ENCODE data around the gene SNX33. TPM values are rescaled to one million over a fixed set of nuclear protein-coding genes. Genes with fewer than 3 reads are reported as not detected.
"Not testable (repeated sequence)": the region's sequence is repeated elsewhere in the genome, so short reads cannot be mapped to it uniquely, and the experiment has no call there.

Gene SNX33
- total and polyA plus RNA-seq, 2 donors from 2014 or later = 14.2 to 20.2 TPM

- intact Hi-C loops (cut with DNase I) = no loop called here
These were observed 40.0 kb downstream of the SNX33 start for GRCh38 chr15:75687486-75688277.

DNA sequence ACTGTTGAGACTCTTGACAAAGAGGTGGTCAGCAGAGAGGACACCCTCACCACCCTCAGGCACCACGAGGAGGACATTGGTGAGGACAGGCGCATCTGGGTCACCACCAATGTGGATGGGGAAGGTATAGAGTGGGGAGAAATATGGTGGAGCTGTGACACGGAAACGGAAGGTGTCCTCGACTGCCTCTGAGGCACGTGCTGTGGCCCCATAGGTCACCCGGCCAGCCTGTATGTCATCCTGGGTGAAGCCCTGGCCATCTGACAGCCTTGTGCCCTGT, 40.5 kb downstream of the SNX33 start:
- intact Hi-C loops (cut with DNase I) = no loop called here
- no peaks in the 10 kb centered on the region for H3K9me3 ChIP-seq (ENCODE audit: control insufficient read depth in 2 of 3, insufficient read depth in 1 of 3, low read length in 3 of 3)
- H3K4me3 ChIP-seq (ENCODE audit: low read length in 3 of 3) = no peak overlapping the region
- no peak overlapping the region for H3K27ac ChIP-seq (ENCODE audit: low read depth in 2 of 2, low read length in 2 of 2)
- no peak overlapping the region for H3K9ac ChIP-seq (ENCODE audit: low read length in 3 of 3)
- no peaks in the 10 kb centered on the region for H3K4me1 ChIP-seq (ENCODE audit: control insufficient read depth in 2 of 3, insufficient read depth in 2 of 3, low read depth in 1 of 3, low read length in 3 of 3)
- H3K36me3 ChIP-seq (ENCODE audit: control insufficient read depth in 2 of 3, insufficient read depth in 3 of 3, low read length in 3 of 3) = no peaks in the 10 kb centered on the region
- DNase-seq (no peak), FAIRE-seq (no peak)
- H3K27me3 ChIP-seq (ENCODE audit: control insufficient read depth, insufficient read depth, low read length) = no peaks in the 10 kb centered on the region
- TF ChIP-seq CTCF (IDR thresholded peaks at IDR 0.05; ENCODE audit: borderline replicate concordance, extremely low read depth, insufficient read depth) = no peak

More at GRCh38 chr15:75687486-75688277, 40.0 kb downstream of the SNX33 start:
- no peaks in the 10 kb centered on the region for H3K27me3 ChIP-seq (ENCODE audit: control insufficient read depth, insufficient read depth, low read length)
- no peak for TF ChIP-seq CTCF (IDR thresholded peaks at IDR 0.05; ENCODE audit: borderline replicate concordance, extremely low read depth, insufficient read depth)
- H3K9ac ChIP-seq (ENCODE audit: low read length in 3 of 3) = no peak overlapping the region
- no peaks in the 10 kb centered on the region for H3K4me1 ChIP-seq (ENCODE audit: control insufficient read depth in 2 of 3, insufficient read depth in 2 of 3, low read depth in 1 of 3, low read length in 3 of 3)
- H3K4me3 ChIP-seq (ENCODE audit: low read length in 3 of 3) = no peak overlapping the region
- H3K36me3 ChIP-seq (ENCODE audit: control insufficient read depth in 2 of 3, insufficient read depth in 3 of 3, low read length in 3 of 3) = no peaks in the 10 kb centered on the region
- H3K27ac ChIP-seq (ENCODE audit: low read depth in 2 of 2, low read length in 2 of 2) = no peak overlapping the region
- no peak for FAIRE-seq
- DNase-seq = no peak
- no peaks in the 10 kb centered on the region for H3K9me3 ChIP-seq (ENCODE audit: control insufficient read depth in 2 of 3, insufficient read depth in 1 of 3, low read length in 3 of 3)

GRCh38 chr15:75688831-75689230, 41.1 kb downstream of the SNX33 start:
- H3K4me1 ChIP-seq (ENCODE audit: control insufficient read depth in 2 of 3, insufficient read depth in 2 of 3, low read depth in 1 of 3, low read length in 3 of 3) = no peaks in the 10 kb centered on the region
- no peak overlapping the region for H3K27ac ChIP-seq (ENCODE audit: low read depth in 2 of 2, low read length in 2 of 2)
- no peak overlapping the region for H3K9ac ChIP-seq (ENCODE audit: low read length in 3 of 3)
- DNase-seq (no peak), FAIRE-seq (no peak)
- intact Hi-C loops (cut with DNase I) = no loop called here
- no peaks in the 10 kb centered on the region for H3K9me3 ChIP-seq (ENCODE audit: control insufficient read depth in 2 of 3, insufficient read depth in 1 of 3, low read length in 3 of 3)
- no peak overlapping the region for H3K4me3 ChIP-seq (ENCODE audit: low read length in 3 of 3)
- no peak for TF ChIP-seq CTCF (IDR thresholded peaks at IDR 0.05; ENCODE audit: borderline replicate concordance, extremely low read depth, insufficient read depth)
- H3K27me3 ChIP-seq (ENCODE audit: control insufficient read depth, insufficient read depth, low read length) = no peaks in the 10 kb centered on the region
- H3K36me3 ChIP-seq (ENCODE audit: control insufficient read depth in 2 of 3, insufficient read depth in 3 of 3, low read length in 3 of 3) = no peaks in the 10 kb centered on the region

GRCh38 chr15:75689429-75689828, 41.7 kb downstream of the SNX33 start:
- H3K9me3 ChIP-seq (ENCODE audit: control insufficient read depth in 2 of 3, insufficient read depth in 1 of 3, low read length in 3 of 3); DNase-seq; H3K4me3 ChIP-seq (ENCODE audit: low read length in 3 of 3); H3K9ac ChIP-seq (ENCODE audit: low read length in 3 of 3); H3K27me3 ChIP-seq (ENCODE audit: control insufficient read depth, insufficient read depth, low read length); intact Hi-C loops (cut with DNase I); FAIRE-seq; H3K36me3 ChIP-seq (ENCODE audit: control insufficient read depth in 2 of 3, insufficient read depth in 3 of 3, low read length in 3 of 3); H3K27ac ChIP-seq (ENCODE audit: low read depth in 2 of 2, low read length in 2 of 2); H3K4me1 ChIP-seq (ENCODE audit: control insufficient read depth in 2 of 3, insufficient read depth in 2 of 3, low read depth in 1 of 3, low read length in 3 of 3): not testable (repeated sequence)

- H3K4me3 ChIP-seq (ENCODE audit: low read length in 3 of 3); DNase-seq; H3K27me3 ChIP-seq (ENCODE audit: control insufficient read depth, insufficient read depth, low read length); FAIRE-seq; H3K9me3 ChIP-seq (ENCODE audit: control insufficient read depth in 2 of 3, insufficient read depth in 1 of 3, low read length in 3 of 3); H3K27ac ChIP-seq (ENCODE audit: low read depth in 2 of 2, low read length in 2 of 2); H3K36me3 ChIP-seq (ENCODE audit: control insufficient read depth in 2 of 3, insufficient read depth in 3 of 3, low read length in 3 of 3); H3K4me1 ChIP-seq (ENCODE audit: control insufficient read depth in 2 of 3, insufficient read depth in 2 of 3, low read depth in 1 of 3, low read length in 3 of 3); H3K9ac ChIP-seq (ENCODE audit: low read length in 3 of 3); intact Hi-C loops (cut with DNase I): not testable (repeated sequence)
These were observed 44.6 kb downstream of the SNX33 start for GRCh38 chr15:75692311-75692710.

GRCh38 chr15:75693028-75693427, 45.3 kb downstream of the SNX33 start:
- intact Hi-C loops (cut with DNase I); H3K4me3 ChIP-seq (ENCODE audit: low read length in 3 of 3); H3K9ac ChIP-seq (ENCODE audit: low read length in 3 of 3); H3K27ac ChIP-seq (ENCODE audit: low read depth in 2 of 2, low read length in 2 of 2); H3K36me3 ChIP-seq (ENCODE audit: control insufficient read depth in 2 of 3, insufficient read depth in 3 of 3, low read length in 3 of 3); H3K4me1 ChIP-seq (ENCODE audit: control insufficient read depth in 2 of 3, insufficient read depth in 2 of 3, low read depth in 1 of 3, low read length in 3 of 3); DNase-seq; H3K9me3 ChIP-seq (ENCODE audit: control insufficient read depth in 2 of 3, insufficient read depth in 1 of 3, low read length in 3 of 3); FAIRE-seq; H3K27me3 ChIP-seq (ENCODE audit: control insufficient read depth, insufficient read depth, low read length): not testable (repeated sequence)
